Psoas muscle (tissue), 8 donors: ENCODE measurements around the gene PPTC7. TPM values are rescaled to one million over a fixed set of nuclear protein-coding genes. Genes with fewer than 3 reads are reported as not detected.

ENCODE experiments used
- ATAC-seq, 4 donors: fragments of 200-7000 bp; cut with Tn5 transposase; one replicate each; pipeline ENCODE4 v1.9.1; 2020; ENCODE audit warnings: moderate library complexity in 3 of 4, mild to moderate bottlenecking in 2 of 4
- DNase-seq, 2 donors: peaks; one replicate each; pipeline ENCODE4 v3.0.0-alpha.2; 2020
- H3K27ac ChIP-seq: fragments of 200-600 bp; one replicate; pipeline ENCODE4 v1.8.0; 2022
- H3K27me3 ChIP-seq, 3 donors: fragments of 200-600 bp in 1 of 3; one replicate each; pipeline versions ENCODE4 v1.6.1 to v1.8.0; 2013 to 2022; ENCODE audit warnings: low read length in 2 of 3, mild to moderate bottlenecking in 2 of 3, moderate library complexity in 1 of 3; ENCODE audit not compliant: insufficient read depth in 3 of 3
- H3K36me3 ChIP-seq, 2 donors: fragments of 200-600 bp in 1 of 2; one replicate each; pipeline versions ENCODE4 v1.6.1 to v1.8.0; 2013 to 2022; ENCODE audit warnings: low read depth in 1 of 2, mild to moderate bottlenecking in 1 of 2, moderate library complexity in 1 of 2; ENCODE audit not compliant: insufficient read depth in 1 of 2
- H3K4me1 ChIP-seq: fragments of 200-600 bp; one replicate; pipeline ENCODE4 v1.8.0; 2022
- H3K4me3 ChIP-seq: fragments of 200-600 bp; one replicate; pipeline ENCODE4 v1.8.0; 2022; ENCODE audit warnings: mild to moderate bottlenecking
- H3K9me3 ChIP-seq: fragments of 200-600 bp; one replicate; pipeline ENCODE4 v1.8.0; 2022
- CTCF ChIP-seq: fragments of 200-600 bp; IDR thresholded peaks from one replicate; pipeline ENCODE4 v1.8.0; 2022; ENCODE audit warnings: antibody characterized with exemption
- WGBS, 3 donors: extraction: QIAGEN DNeasy Blood & Tissue Kit; methylation state at CpG; one replicate each; pipeline versions ENCODE4 v1.1.6 to v1.1.7; 2013; 5-methylcytosine and 5-hydroxymethylcytosine counted together
- intact Hi-C, 2 donors: fragments of 100-400 bp; cut with DNase I; formaldehyde crosslinking; loops; one replicate each; pipeline versions ENCODE4 v1.11.0 to v1.14.2; 2022
- polyA plus RNA-seq, 3 donors: library from polyadenylated mRNA; stranded (reverse); fragments of 200-250 nt; gene quantifications; one replicate each; pipeline ENCODE4 v1.2.3, GENCODE V29; 2013
- total RNA-seq, 4 donors: library from RNA; stranded (reverse); fragmentation: NEBNext Ultra II Directional in 2 of 4; extraction: Animal tissue kit (Norgen Biotek cat#: 25700) in 2 of 4; gene quantifications; one replicate each; pipeline versions ENCODE4 v1.2.1 to v1.2.4, GENCODE V29; 2021 to 2023
- donor health status: healthy with polysubstance abuse.
- donor health status: DM: no; HTN: no; CAD: no; lungs with moderate emphysema.
- donor health status: Bipolar disorder and iron deficiency.
- donor health status: healthy.
- donor health status: DM: yes; HTN: yes; CAD: no.
- donor health status: DM: no; HTN: no; CAD: no.
- donor health status: DM: no; HTN: no; CAD: no.
- donor health status: DM: yes; HTN: yes; CAD: no.

Gene PPTC7
- total and polyA plus RNA-seq, 7 donors = 54.6 to 213 (median 71.9) TPM

GRCh38 chr12:110537605-110538409 is 45.3 kb downstream of the PPTC7 start:
- intact Hi-C loops = loop anchor here (2.0 to 5.0 kb wide), 2 partner anchors 47 to 49 kb away; no protein-coding TSS in a partner anchor
- peak; percentile 68 to 93 for DNase-seq
- Histone ChIP-seq H3K27me3 (no peaks in the 10 kb centered on the region), H3K27ac (peak overlapping the region; percentile 86), H3K36me3 (peaks cover 10 to 58% of the 10 kb centered on the region in 2 donors), H3K4me1 (peaks cover 81% of the 10 kb centered on the region), H3K4me3 (peak overlapping the region; percentile 33), H3K9me3 (no peaks in the 10 kb centered on the region)
- ATAC-seq = peak; percentile 85 to 88 (median 86)
- WGBS, 3 donors = 31 to 38% (median 32%) methylated on average over 9 of the region's 9 CpGs
- no peak for TF ChIP-seq CTCF

- Histone ChIP-seq H3K4me1 (peaks cover 83% of the 10 kb centered on the region), H3K9me3 (no peaks in the 10 kb centered on the region), H3K27me3 (no peaks in the 10 kb centered on the region), H3K36me3 (peaks cover 10 to 65% of the 10 kb centered on the region in 2 donors), H3K4me3 (peak overlapping the region; percentile 33), H3K27ac (peak overlapping the region; percentile 86)
- WGBS, 3 donors = 38 to 62% (median 38%) methylated on average over 4 of the region's 4 CpGs
- peak; percentile 41 to 67 (median 54) for ATAC-seq
- TF ChIP-seq CTCF = no peak
- no peak for DNase-seq
- intact Hi-C loops = loop anchor here (2.0 to 5.0 kb wide), 2 partner anchors 48 to 50 kb away; no protein-coding TSS in a partner anchor
Measured at GRCh38 chr12:110536834-110537604, 46.1 kb downstream of the PPTC7 start.

GRCh38 chr12:110534811-110535210 is 48.3 kb downstream of the PPTC7 start:
- Histone ChIP-seq H3K4me1 (peaks cover 78% of the 10 kb centered on the region), H3K9me3 (no peaks in the 10 kb centered on the region), H3K36me3 (peaks cover 14 to 88% of the 10 kb centered on the region in 2 donors), H3K4me3 (no peak overlapping the region), H3K27me3 (no peaks in the 10 kb centered on the region), H3K27ac (peak overlapping the region; percentile 86)
- TF ChIP-seq CTCF = no peak
- 88 to 93% (median 90%) methylated on average over 6 of the region's 6 CpGs for WGBS, 3 donors
- DNase-seq (no peak), ATAC-seq (no peak)
- intact Hi-C loops = loop anchor here in 1 of 2 donors (5.0 kb wide), 1 partner anchor 52 kb away; no protein-coding TSS in a partner anchor

GRCh38 chr12:110533607-110534006 is 49.5 kb downstream of the PPTC7 start:
- WGBS, 3 donors = 48 to 65% (median 58%) methylated on average over 6 of the region's 6 CpGs
- peaks cover 14 to 85% of the 10 kb centered on the region in 2 donors for H3K36me3 ChIP-seq
- no peaks in the 10 kb centered on the region for H3K27me3 ChIP-seq
- no peak overlapping the region for H3K4me3 ChIP-seq
- intact Hi-C loops = no loop called here
- peaks cover 70% of the 10 kb centered on the region for H3K4me1 ChIP-seq
- ATAC-seq (no peak), DNase-seq (no peak)
- no peak overlapping the region for H3K27ac ChIP-seq
- no peaks in the 10 kb centered on the region for H3K9me3 ChIP-seq
- TF ChIP-seq CTCF = no peak
